Ascending aorta (tissue), 2 donors: ENCODE data around the gene KLK3. TPM values are rescaled to one million over a fixed set of nuclear protein-coding genes. Genes with fewer than 3 reads are reported as not detected.

Source experiments
- DNase-seq, 2 donors: peaks; one replicate each; pipeline ENCODE4 v3.0.0-alpha.2; 2019; ENCODE audit warnings: low spot score in 2 of 2
- H3K27ac ChIP-seq, 2 donors: fragments of 200-600 bp; sonication (generic); one replicate each; pipeline ENCODE4 v1.5.1; 2016 to 2017; ENCODE audit warnings: mild to moderate bottlenecking in 1 of 2
- H3K27me3 ChIP-seq: fragments of 200-600 bp; sonication (generic); one replicate; pipeline ENCODE4 v1.5.1; 2017
- H3K36me3 ChIP-seq, 2 donors: fragments of 200-600 bp; sonication (generic); one replicate each; pipeline ENCODE4 v1.5.1; 2016
- H3K4me1 ChIP-seq, 2 donors: fragments of 200-600 bp; sonication (generic); one replicate each; pipeline ENCODE4 v1.5.1; 2016 to 2017; ENCODE audit warnings: mild to moderate bottlenecking in 1 of 2
- H3K4me3 ChIP-seq, 2 donors: fragments of 200-600 bp; sonication (generic); one replicate each; pipeline ENCODE4 v1.5.1; 2016 to 2017; ENCODE audit warnings: mild to moderate bottlenecking in 1 of 2
- H3K9me3 ChIP-seq, 2 donors: fragments of 200-600 bp; sonication (generic); one replicate each; pipeline ENCODE4 v1.5.1; 2016
- CTCF ChIP-seq, 3 experiments: fragments of 200-600 bp in 2 of 3; fragments of 450-650 bp in 1 of 3; sonication (generic) in 2 of 3; IDR thresholded peaks; one replicate each; pipeline ENCODE4 v1.5.1; 2016 to 2019; ENCODE audit warnings: antibody characterized with exemption in 3 of 3, mild to moderate bottlenecking in 1 of 3, moderate library complexity in 1 of 3
- intact Hi-C: fragments of 100-400 bp; cut with DNase I; formaldehyde crosslinking; loops from one replicate; pipeline ENCODE4 v1.15.1; 2023
- total RNA-seq: library from RNA; depleted of rRNA; stranded (reverse); fragments of >200 nt; gene quantifications from one replicate; pipeline ENCODE4 v1.1.0, GENCODE V29; 2016

KLK3 gene
- total RNA-seq, 1 donor from 2014 or later, result not detected

GRCh38 chr19:50821248-50821612 is 33.5 kb upstream of the KLK3 start:
- Histone ChIP-seq H3K36me3 (no peaks in the 10 kb centered on the region), H3K9me3 (no peaks in the 10 kb centered on the region), H3K4me3 (no peak overlapping the region), H3K27me3 (peaks cover 11% of the 10 kb centered on the region), H3K27ac (no peak overlapping the region), H3K4me1 (no peaks in the 10 kb centered on the region)
- no peak for TF ChIP-seq CTCF (IDR thresholded peaks at IDR 0.05)
- intact Hi-C loops, result no loop called here
- no peak for DNase-seq

- no peak for DNase-seq
- Histone ChIP-seq H3K4me1 (no peaks in the 10 kb centered on the region), H3K9me3 (no peaks in the 10 kb centered on the region), H3K27ac (no peak overlapping the region), H3K27me3 (peaks cover 11% of the 10 kb centered on the region), H3K36me3 (no peaks in the 10 kb centered on the region), H3K4me3 (no peak overlapping the region)
- TF ChIP-seq CTCF (IDR thresholded peaks at IDR 0.05), result no peak
- intact Hi-C loops, result no loop called here
Measured at GRCh38 chr19:50821622-50822021, 33.1 kb upstream of the KLK3 start.

- H3K4me1 ChIP-seq, result no peaks in the 10 kb centered on the region
- no peaks in the 10 kb centered on the region for H3K9me3 ChIP-seq
- no peaks in the 10 kb centered on the region for H3K36me3 ChIP-seq
- no peak for TF ChIP-seq CTCF (IDR thresholded peaks at IDR 0.05)
- H3K27me3 ChIP-seq, result peaks cover 11% of the 10 kb centered on the region
- no peak for DNase-seq
- no peak overlapping the region for H3K27ac ChIP-seq
- intact Hi-C loops, result no loop called here
- H3K4me3 ChIP-seq, result no peak overlapping the region
Measured at GRCh38 chr19:50822661-50823208, 32.0 kb upstream of the KLK3 start.

GRCh38 chr19:50823389-50824042 is 31.2 kb upstream of the KLK3 start, which contains the start of gene KLK1:
Gene KLK1 (minus strand): TSS chr19:50823787. CDS start chr19:50823748, 39 bp downstream.
- H3K4me3 ChIP-seq, result no peak within 1 kb of the TSS
- H3K36me3 ChIP-seq, result no peaks in the 10 kb centered on the region
- no peaks in the 10 kb centered on the region for H3K4me1 ChIP-seq
- no peak for DNase-seq
- TF ChIP-seq CTCF (IDR thresholded peaks at IDR 0.05), result no peak
- H3K27me3 ChIP-seq, result peaks cover 6% of the 10 kb centered on the region
- intact Hi-C loops, result no loop called here
- H3K27ac ChIP-seq, result no peak within 1 kb of the TSS
- no peaks in the 10 kb centered on the region for H3K9me3 ChIP-seq

- intact Hi-C loops, result no loop called here
- no peak for DNase-seq
- no peak overlapping the region for H3K4me3 ChIP-seq
- no peaks in the 10 kb centered on the region for H3K4me1 ChIP-seq
- H3K9me3 ChIP-seq, result no peaks in the 10 kb centered on the region
- H3K36me3 ChIP-seq, result no peaks in the 10 kb centered on the region
- no peaks in the 10 kb centered on the region for H3K27me3 ChIP-seq
- no peak for TF ChIP-seq CTCF (IDR thresholded peaks at IDR 0.05)
- H3K27ac ChIP-seq, result no peak overlapping the region
Measured at GRCh38 chr19:50826492-50827240, 28.0 kb upstream of the KLK3 start.
